Psoas muscle (tissue), 8 donors: ENCODE results near the gene RPL13. TPM values are rescaled to one million over a fixed set of nuclear protein-coding genes. Genes with fewer than 3 reads are reported as not detected.

ENCODE experiments used
- ATAC-seq, 4 donors: fragments of 200-7000 bp; cut with Tn5 transposase; one replicate each; pipeline ENCODE4 v1.9.1; 2020; ENCODE audit warnings: moderate library complexity in 3 of 4, mild to moderate bottlenecking in 2 of 4
- DNase-seq, 2 donors: peaks; one replicate each; pipeline ENCODE4 v3.0.0-alpha.2; 2020
- H3K27ac ChIP-seq: fragments of 200-600 bp; one replicate; pipeline ENCODE4 v1.8.0; 2022
- H3K27me3 ChIP-seq, 3 donors: fragments of 200-600 bp in 1 of 3; one replicate each; pipeline versions ENCODE4 v1.6.1 to v1.8.0; 2013 to 2022; ENCODE audit warnings: low read length in 2 of 3, mild to moderate bottlenecking in 2 of 3, moderate library complexity in 1 of 3; ENCODE audit not compliant: insufficient read depth in 3 of 3
- H3K36me3 ChIP-seq, 2 donors: fragments of 200-600 bp in 1 of 2; one replicate each; pipeline versions ENCODE4 v1.6.1 to v1.8.0; 2013 to 2022; ENCODE audit warnings: low read depth in 1 of 2, mild to moderate bottlenecking in 1 of 2, moderate library complexity in 1 of 2; ENCODE audit not compliant: insufficient read depth in 1 of 2
- H3K4me1 ChIP-seq: fragments of 200-600 bp; one replicate; pipeline ENCODE4 v1.8.0; 2022
- H3K4me3 ChIP-seq: fragments of 200-600 bp; one replicate; pipeline ENCODE4 v1.8.0; 2022; ENCODE audit warnings: mild to moderate bottlenecking
- H3K9me3 ChIP-seq: fragments of 200-600 bp; one replicate; pipeline ENCODE4 v1.8.0; 2022
- CTCF ChIP-seq: fragments of 200-600 bp; IDR thresholded peaks from one replicate; pipeline ENCODE4 v1.8.0; 2022; ENCODE audit warnings: antibody characterized with exemption
- WGBS, 3 donors: extraction: QIAGEN DNeasy Blood & Tissue Kit; methylation state at CpG; one replicate each; pipeline versions ENCODE4 v1.1.6 to v1.1.7; 2013; 5-methylcytosine and 5-hydroxymethylcytosine counted together
- intact Hi-C, 2 donors: fragments of 100-400 bp; cut with DNase I; formaldehyde crosslinking; loops; one replicate each; pipeline versions ENCODE4 v1.11.0 to v1.14.2; 2022
- polyA plus RNA-seq, 3 donors: library from polyadenylated mRNA; stranded (reverse); fragments of 200-250 nt; gene quantifications; one replicate each; pipeline ENCODE4 v1.2.3, GENCODE V29; 2013
- total RNA-seq, 4 donors: library from RNA; stranded (reverse); fragmentation: NEBNext Ultra II Directional in 2 of 4; extraction: Animal tissue kit (Norgen Biotek cat#: 25700) in 2 of 4; gene quantifications; one replicate each; pipeline versions ENCODE4 v1.2.1 to v1.2.4, GENCODE V29; 2021 to 2023
- donor health status: healthy with polysubstance abuse.
- donor health status: DM: no; HTN: no; CAD: no; lungs with moderate emphysema.
- donor health status: Bipolar disorder and iron deficiency.
- donor health status: healthy.
- donor health status: DM: yes; HTN: yes; CAD: no.
- donor health status: DM: no; HTN: no; CAD: no.
- donor health status: DM: no; HTN: no; CAD: no.
- donor health status: DM: yes; HTN: yes; CAD: no.

Gene RPL13
- total and polyA plus RNA-seq, 7 donors, result 1,039 to 7,334 (median 1,769) TPM

DNA sequence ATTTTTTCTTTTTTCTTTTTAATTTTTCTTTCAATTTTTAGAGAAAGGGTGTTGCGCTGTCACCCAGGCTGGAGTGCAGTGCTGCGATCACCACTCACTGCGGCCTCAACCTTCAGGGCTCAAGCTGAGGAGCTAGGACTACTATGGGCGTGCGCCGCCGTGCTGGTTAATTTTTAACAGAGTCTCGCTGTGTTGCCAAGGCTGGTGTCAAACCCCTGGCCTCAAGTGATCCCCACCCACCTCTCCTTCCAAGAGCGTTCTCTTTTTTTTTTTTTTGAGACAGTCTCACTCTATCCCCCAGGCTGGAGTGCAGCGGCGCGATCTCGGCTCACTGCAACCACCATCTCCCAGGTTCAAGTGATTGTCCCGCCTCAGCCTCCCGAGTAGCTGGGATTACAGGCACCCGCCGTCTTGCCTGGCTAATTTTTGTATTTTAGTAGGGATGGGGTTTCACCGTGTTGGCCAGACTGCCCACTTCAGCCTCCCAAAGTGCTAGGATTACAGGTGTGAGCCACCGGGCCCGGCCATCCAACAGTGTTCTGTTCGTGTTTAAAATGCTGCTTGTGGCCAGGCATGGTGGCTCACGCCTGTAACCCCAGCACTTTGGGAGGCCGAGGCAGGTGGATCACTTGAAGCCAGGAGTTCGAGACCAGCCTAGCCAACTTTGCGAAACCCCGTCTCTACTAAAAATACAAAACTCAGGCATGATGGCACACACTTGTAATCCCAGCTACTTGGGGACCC, 14.5 kb upstream of the RPL13 start:
- no peak for DNase-seq
- TF ChIP-seq CTCF, result no peak
- no peak overlapping the region for H3K27ac ChIP-seq
- no peaks in the 10 kb centered on the region for H3K9me3 ChIP-seq
- H3K36me3 ChIP-seq, result peaks cover 3 to 90% of the 10 kb centered on the region in 2 donors
- H3K27me3 ChIP-seq, result no peaks in the 10 kb centered on the region
- ATAC-seq, result no peak
- no peak overlapping the region for H3K4me3 ChIP-seq
- WGBS, 3 donors, result 93 to 96% (median 94%) methylated on average over 26 of the region's 26 CpGs
- no peaks in the 10 kb centered on the region for H3K4me1 ChIP-seq
- intact Hi-C loops, result no loop called here

DNA sequence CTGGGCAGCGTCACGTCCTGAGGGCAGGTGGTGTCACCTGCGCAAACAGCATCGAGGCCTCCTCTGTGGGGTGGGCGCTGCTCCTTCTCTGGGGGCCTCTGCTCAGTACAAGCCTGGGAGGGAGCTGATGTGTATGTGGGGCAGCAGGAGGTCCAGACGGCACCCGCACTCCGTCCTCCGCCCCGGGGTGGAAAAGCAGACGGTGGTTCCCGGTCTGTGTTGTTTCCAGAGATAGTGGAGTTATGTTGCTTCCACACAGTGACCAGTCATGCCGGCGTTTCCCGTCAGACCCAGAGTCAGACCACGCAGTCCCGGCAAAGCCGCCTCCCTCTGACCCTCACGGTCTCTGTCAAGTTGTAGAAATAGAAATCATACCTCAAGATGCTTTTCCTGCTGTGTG, 13.7 kb upstream of the RPL13 start:
- no peaks in the 10 kb centered on the region for H3K27me3 ChIP-seq
- no peaks in the 10 kb centered on the region for H3K4me1 ChIP-seq
- no peak overlapping the region for H3K4me3 ChIP-seq
- peaks cover 10 to 90% of the 10 kb centered on the region in 2 donors for H3K36me3 ChIP-seq
- intact Hi-C loops, result no loop called here
- ATAC-seq, result no peak
- no peak overlapping the region for H3K27ac ChIP-seq
- no peak for TF ChIP-seq CTCF
- no peaks in the 10 kb centered on the region for H3K9me3 ChIP-seq
- no peak for DNase-seq
- 91 to 94% (median 92%) methylated on average over 19 of the region's 19 CpGs for WGBS, 3 donors

DNA sequence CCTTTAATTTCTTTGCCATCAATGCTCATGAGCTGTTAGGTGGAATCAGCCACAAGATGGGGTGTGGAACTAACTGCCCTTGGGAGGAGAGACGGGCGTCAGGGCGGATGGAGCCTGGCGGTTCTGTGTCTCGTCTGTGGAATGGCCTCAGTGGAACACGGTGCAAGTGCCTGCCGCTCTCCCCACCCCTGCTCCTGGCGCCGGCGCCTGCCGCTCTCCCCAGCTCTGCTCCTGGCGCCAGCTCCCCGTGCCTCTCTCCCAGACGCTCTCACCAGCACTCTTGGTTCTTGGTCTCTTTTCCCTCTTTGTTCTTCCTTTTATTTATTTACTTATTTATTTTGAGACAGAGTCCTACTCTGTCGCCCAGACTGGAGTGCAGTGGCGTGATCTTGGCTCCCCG, 13.2 kb upstream of the RPL13 start:
- no peak for DNase-seq
- no peak overlapping the region for H3K27ac ChIP-seq
- WGBS, 3 donors, result 93 to 97% (median 94%) methylated on average over 17 of the region's 17 CpGs
- TF ChIP-seq CTCF, result no peak
- H3K9me3 ChIP-seq, result no peaks in the 10 kb centered on the region
- H3K4me3 ChIP-seq, result no peak overlapping the region
- ATAC-seq, result no peak
- intact Hi-C loops, result no loop called here
- H3K27me3 ChIP-seq, result no peaks in the 10 kb centered on the region
- peaks cover 14 to 90% of the 10 kb centered on the region in 2 donors for H3K36me3 ChIP-seq
- no peaks in the 10 kb centered on the region for H3K4me1 ChIP-seq

- no peak for ATAC-seq
- Histone ChIP-seq H3K27me3 (no peaks in the 10 kb centered on the region), H3K9me3 (no peaks in the 10 kb centered on the region), H3K36me3 (peaks cover 14 to 92% of the 10 kb centered on the region in 2 donors), H3K4me3 (no peak overlapping the region), H3K27ac (no peak overlapping the region), H3K4me1 (no peaks in the 10 kb centered on the region)
- no peak for TF ChIP-seq CTCF
- WGBS, 3 donors, result 95% methylated on average over 20 of the region's 20 CpGs
- intact Hi-C loops, result no loop called here
- no peak for DNase-seq
These were observed 12.6 kb upstream of the RPL13 start for GRCh38 chr16:89547860-89548259.
